ENCODE data around the gene TIPIN. TPM values are rescaled to one million over a fixed set of nuclear protein-coding genes. Genes with fewer than 3 reads are reported as not detected.

The TIPIN gene
- total and polyA plus RNA-seq, 9 donors, result 4.5 to 12.6 (median 8.0) TPM

- H3K4me3 ChIP-seq, result no peak overlapping the region
- 85 to 88% (median 86%) methylated on average over 8 of the region's 8 CpGs for WGBS, 3 donors
- H3K36me3 ChIP-seq, result no peaks in the 10 kb centered on the region
- no peaks in the 10 kb centered on the region for H3K9me3 ChIP-seq
- TF ChIP-seq, protein P1, sequence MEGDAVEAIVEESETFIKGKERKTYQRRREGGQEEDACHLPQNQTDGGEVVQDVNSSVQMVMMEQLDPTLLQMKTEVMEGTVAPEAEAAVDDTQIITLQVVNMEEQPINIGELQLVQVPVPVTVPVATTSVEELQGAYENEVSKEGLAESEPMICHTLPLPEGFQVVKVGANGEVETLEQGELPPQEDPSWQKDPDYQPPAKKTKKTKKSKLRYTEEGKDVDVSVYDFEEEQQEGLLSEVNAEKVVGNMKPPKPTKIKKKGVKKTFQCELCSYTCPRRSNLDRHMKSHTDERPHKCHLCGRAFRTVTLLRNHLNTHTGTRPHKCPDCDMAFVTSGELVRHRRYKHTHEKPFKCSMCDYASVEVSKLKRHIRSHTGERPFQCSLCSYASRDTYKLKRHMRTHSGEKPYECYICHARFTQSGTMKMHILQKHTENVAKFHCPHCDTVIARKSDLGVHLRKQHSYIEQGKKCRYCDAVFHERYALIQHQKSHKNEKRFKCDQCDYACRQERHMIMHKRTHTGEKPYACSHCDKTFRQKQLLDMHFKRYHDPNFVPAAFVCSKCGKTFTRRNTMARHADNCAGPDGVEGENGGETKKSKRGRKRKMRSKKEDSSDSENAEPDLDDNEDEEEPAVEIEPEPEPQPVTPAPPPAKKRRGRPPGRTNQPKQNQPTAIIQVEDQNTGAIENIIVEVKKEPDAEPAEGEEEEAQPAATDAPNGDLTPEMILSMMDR (IDR thresholded peaks at IDR 0.05), result no peak
- TF ChIP-seq EP300 (IDR thresholded peaks at IDR 0.05) (no peak), POLR2A (IDR thresholded peaks at IDR 0.05) (no peak)
- no peak overlapping the region for H3K27ac ChIP-seq
- intact Hi-C loops (cut with DNase I), result no loop called here
- DNase-seq, result no peak
- H3K27me3 ChIP-seq, result no peaks in the 10 kb centered on the region
- peaks cover 4% of the 10 kb centered on the region for H3K4me1 ChIP-seq (ENCODE audit: insufficient read depth)
Observed at GRCh38 chr15:66404122-66404521, 47.6 kb upstream of the TIPIN start.

- Histone ChIP-seq H3K4me1 (ENCODE audit: insufficient read depth) (peaks cover 4% of the 10 kb centered on the region), H3K36me3 (no peaks in the 10 kb centered on the region), H3K27me3 (no peaks in the 10 kb centered on the region), H3K4me3 (no peak overlapping the region), H3K27ac (no peak overlapping the region), H3K9me3 (no peaks in the 10 kb centered on the region)
- WGBS, 3 donors, result 82 to 88% (median 85%) methylated on average over 5 of the region's 5 CpGs
- intact Hi-C loops (cut with DNase I), result no loop called here
- TF ChIP-seq POLR2A (IDR thresholded peaks at IDR 0.05), result no peak
- TF ChIP-seq, protein P1 (IDR thresholded peaks at IDR 0.05), result no peak
- TF ChIP-seq EP300 (IDR thresholded peaks at IDR 0.05), result no peak
- no peak for DNase-seq
Observed at GRCh38 chr15:66403323-66403722, 46.8 kb upstream of the TIPIN start.

DNA sequence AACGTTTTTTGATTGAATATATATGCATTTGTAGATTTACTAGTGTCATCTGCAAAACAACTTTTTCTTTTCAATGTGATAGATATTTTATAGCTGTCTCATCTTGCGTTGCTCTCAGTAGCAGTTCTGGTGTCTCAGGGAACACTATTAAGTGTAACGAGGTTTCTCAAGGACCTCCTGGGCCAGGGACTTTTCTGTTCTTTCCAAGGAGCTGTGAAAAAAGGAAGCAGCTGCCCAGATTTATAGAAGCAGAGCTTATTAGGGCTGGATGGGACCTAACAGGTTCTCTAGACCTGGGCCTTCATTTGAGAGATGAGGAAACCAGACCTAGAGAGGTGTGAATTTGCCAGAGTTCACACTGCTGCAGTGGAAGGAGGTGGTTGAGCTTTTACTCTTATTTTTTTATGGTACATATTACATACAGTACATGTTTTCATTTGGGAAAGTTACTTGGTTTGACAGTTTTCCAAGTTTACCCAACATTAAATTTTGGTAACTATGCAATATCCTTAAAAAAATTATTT, 46.3 kb upstream of the TIPIN start:
- no peak for DNase-seq
- intact Hi-C loops (cut with DNase I), result no loop called here
- TF ChIP-seq, protein P1 (IDR thresholded peaks at IDR 0.05), result no peak
- TF ChIP-seq POLR2A (IDR thresholded peaks at IDR 0.05) (no peak), EP300 (IDR thresholded peaks at IDR 0.05) (no peak)
- H3K27me3 ChIP-seq, result no peaks in the 10 kb centered on the region
- H3K9me3 ChIP-seq, result no peaks in the 10 kb centered on the region
- H3K4me3 ChIP-seq, result no peak overlapping the region
- no peaks in the 10 kb centered on the region for H3K36me3 ChIP-seq
- peaks cover 4% of the 10 kb centered on the region for H3K4me1 ChIP-seq (ENCODE audit: insufficient read depth)
- 85 to 94% (median 90%) methylated on average over 3 of the region's 3 CpGs for WGBS, 3 donors
- no peak overlapping the region for H3K27ac ChIP-seq

DNA sequence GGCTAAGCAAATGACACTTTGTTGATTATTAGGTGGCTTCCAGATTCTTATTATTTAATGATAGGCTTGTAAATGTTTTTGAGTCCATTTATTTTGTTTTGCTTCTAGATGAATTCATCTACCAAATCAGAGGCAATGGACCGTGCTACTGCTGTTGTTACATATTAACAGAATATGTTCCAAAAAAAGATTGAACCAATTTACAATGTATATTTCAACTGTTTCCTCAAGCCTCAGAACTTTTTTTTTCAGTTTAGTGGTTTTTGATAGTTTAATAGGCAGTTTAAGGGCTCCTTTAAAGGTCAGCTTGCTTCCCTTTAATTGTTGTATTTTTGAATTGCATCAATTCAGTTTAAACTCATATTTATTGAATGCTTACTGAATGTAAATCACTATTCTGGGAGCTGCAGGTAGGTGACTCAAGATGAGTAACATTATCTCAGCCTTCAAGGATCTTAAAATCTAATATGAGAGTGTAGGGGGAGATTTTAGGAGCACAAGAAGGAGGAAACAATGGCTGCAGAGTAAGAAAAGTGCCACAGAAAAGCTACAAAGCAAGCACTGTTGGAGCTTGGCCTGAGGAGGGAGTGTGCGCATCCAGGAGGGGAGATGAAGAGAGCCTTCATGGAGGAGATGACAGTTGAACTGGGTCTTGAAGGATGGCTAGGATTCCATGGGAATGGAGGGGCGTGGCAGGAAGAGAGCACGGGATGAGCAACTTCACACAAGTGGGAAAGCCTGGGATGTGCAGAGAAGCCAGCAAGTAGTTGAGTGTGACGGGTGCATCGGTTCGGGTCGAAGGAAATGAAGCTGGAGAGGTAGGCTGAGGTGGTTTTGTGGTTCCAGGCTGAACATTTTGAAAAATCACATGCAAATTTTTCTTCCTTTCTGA, 44.9 kb upstream of the TIPIN start:
- Histone ChIP-seq H3K36me3 (no peaks in the 10 kb centered on the region), H3K4me3 (no peak overlapping the region), H3K4me1 (ENCODE audit: insufficient read depth) (peaks cover 4% of the 10 kb centered on the region), H3K27ac (no peak overlapping the region), H3K9me3 (no peaks in the 10 kb centered on the region), H3K27me3 (no peaks in the 10 kb centered on the region)
- no peak for DNase-seq
- TF ChIP-seq EP300 (IDR thresholded peaks at IDR 0.05) (no peak), POLR2A (IDR thresholded peaks at IDR 0.05) (no peak)
- TF ChIP-seq, protein P1 (IDR thresholded peaks at IDR 0.05), result no peak
- intact Hi-C loops (cut with DNase I), result no loop called here
- 91 to 92% (median 92%) methylated on average over 8 of the region's 8 CpGs for WGBS, 3 donors
